Activated naive CD4-positive, alpha-beta T cell treated with anti-CD3 and anti-CD28 coated beads, Interleukin-2, amount 50 U/mL, for 72 hours (primary cell): ENCODE results near the gene ADAM15. TPM values are rescaled to one million over a fixed set of nuclear protein-coding genes. Genes with fewer than 3 reads are reported as not detected.

Experiments
- ATAC-seq, 2 donors: fragments of 150-1000 bp; cut with Tn5 transposase; 2 replicates each; pipeline ENCODE4 v1.10.0; 2021; ENCODE audit warnings: mild to moderate bottlenecking in 2 of 2, moderate library complexity in 2 of 2
- DNase-seq, 2 donors: peaks; one replicate each; pipeline ENCODE4 v3.0.0; 2021 to 2022; ENCODE audit warnings: low spot score in 2 of 2
- H3K27ac Mint-ChIP-seq, 2 donors: one replicate each; pipeline ENCODE4 v1.8.0; 2022; ENCODE audit warnings: mild to moderate bottlenecking in 2 of 2, mixed read lengths in 2 of 2
- H3K36me3 Mint-ChIP-seq, 2 donors: one replicate each; pipeline ENCODE4 v1.8.0; 2022; ENCODE audit warnings: mixed read lengths in 2 of 2
- H3K9me3 Mint-ChIP-seq, 2 donors: one replicate each; pipeline ENCODE4 v1.8.0; 2022; ENCODE audit warnings: mixed read lengths in 2 of 2
- total RNA-seq, 2 donors: library from RNA; stranded (reverse); gene quantifications; one replicate each; pipeline ENCODE4 v1.2.3, GENCODE V29; 2022

ADAM15 gene
- total RNA-seq, 2 donors from 2014 or later: 49.9 to 52.8 TPM

- ATAC-seq (no peak), DNase-seq (peak in 1 of 2 donors; percentile 67)
- peak overlapping the region; percentile 90 to 92 for H3K27ac Mint-ChIP-seq
- peaks cover 20 to 29% of the 10 kb centered on the region in 2 donors for H3K36me3 Mint-ChIP-seq
- no peaks in the 10 kb centered on the region for H3K9me3 Mint-ChIP-seq
Observed at GRCh38 chr1:155010211-155010918, 40.8 kb upstream of the ADAM15 start.

GRCh38 chr1:155011004-155011416 lies 40.1 kb upstream of the ADAM15 start:
- H3K36me3 Mint-ChIP-seq: peaks cover 20 to 29% of the 10 kb centered on the region in 2 donors
- ATAC-seq (no peak), DNase-seq (no peak)
- H3K9me3 Mint-ChIP-seq: no peaks in the 10 kb centered on the region
- peak overlapping the region; percentile 88 to 92 for H3K27ac Mint-ChIP-seq

- H3K9me3 Mint-ChIP-seq: no peaks in the 10 kb centered on the region
- DNase-seq (no peak), ATAC-seq (no peak)
- H3K27ac Mint-ChIP-seq: peak overlapping the region; percentile 88 to 92
- H3K36me3 Mint-ChIP-seq: peaks cover 20 to 29% of the 10 kb centered on the region in 2 donors
Observed at GRCh38 chr1:155011437-155012025, 39.6 kb upstream of the ADAM15 start.

GRCh38 chr1:155012026-155012546 lies 39.0 kb upstream of the ADAM15 start:
- H3K9me3 Mint-ChIP-seq: no peaks in the 10 kb centered on the region
- H3K36me3 Mint-ChIP-seq: peaks cover 20 to 29% of the 10 kb centered on the region in 2 donors
- peak in 1 of 2 donors; percentile 44 for ATAC-seq
- H3K27ac Mint-ChIP-seq: peak overlapping the region; percentile 76 to 86
- peak in 1 of 2 donors; percentile 47 for DNase-seq

GRCh38 chr1:155012776-155013602 lies 38.1 kb upstream of the ADAM15 start:
- DNase-seq (no peak), ATAC-seq (no peak)
- Mint-ChIP-seq H3K27ac (peak overlapping the region in 1 of 2 donors; percentile 76), H3K9me3 (no peaks in the 10 kb centered on the region), H3K36me3 (peaks cover 20 to 29% of the 10 kb centered on the region in 2 donors)

- ATAC-seq (no peak), DNase-seq (no peak)
- no peak overlapping the region for H3K27ac Mint-ChIP-seq
- H3K36me3 Mint-ChIP-seq: peaks cover 20 to 29% of the 10 kb centered on the region in 2 donors
- H3K9me3 Mint-ChIP-seq: no peaks in the 10 kb centered on the region
Observed at GRCh38 chr1:155013632-155014031, 37.5 kb upstream of the ADAM15 start.

GRCh38 chr1:155014709-155015508 lies 36.2 kb upstream of the ADAM15 start:
- ATAC-seq: no peak
- H3K27ac Mint-ChIP-seq: peak overlapping the region in 1 of 2 donors; percentile 74
- no peaks in the 10 kb centered on the region for H3K9me3 Mint-ChIP-seq
- H3K36me3 Mint-ChIP-seq: peaks cover 17 to 24% of the 10 kb centered on the region in 2 donors
- no peak for DNase-seq

GRCh38 chr1:155015527-155016230 lies 35.4 kb upstream of the ADAM15 start:
- ATAC-seq (peak in 1 of 2 donors; percentile 0), DNase-seq (no peak)
- Mint-ChIP-seq H3K9me3 (no peaks in the 10 kb centered on the region), H3K27ac (peak overlapping the region; percentile 72 to 74), H3K36me3 (peaks cover 15 to 19% of the 10 kb centered on the region in 2 donors)

- peak overlapping the region; percentile 74 to 93 for H3K27ac Mint-ChIP-seq
- peak in 1 of 2 donors; percentile 13 for ATAC-seq
- DNase-seq: peak in 1 of 2 donors; percentile 70
- H3K9me3 Mint-ChIP-seq: no peaks in the 10 kb centered on the region
- H3K36me3 Mint-ChIP-seq: peaks cover 10 to 15% of the 10 kb centered on the region in 2 donors
Observed at GRCh38 chr1:155016231-155016831, 34.8 kb upstream of the ADAM15 start.

- no peaks in the 10 kb centered on the region for H3K9me3 Mint-ChIP-seq
- peak overlapping the region; percentile 44 to 74 for H3K27ac Mint-ChIP-seq
- peak; percentile 93 for DNase-seq
- peak; percentile 87 to 93 for ATAC-seq
- peaks cover 10 to 15% of the 10 kb centered on the region in 2 donors for H3K36me3 Mint-ChIP-seq
Observed at GRCh38 chr1:155017041-155017945, 33.8 kb upstream of the ADAM15 start.

- Mint-ChIP-seq H3K27ac (peak overlapping the region; percentile 44 to 55), H3K36me3 (peaks cover 10 to 12% of the 10 kb centered on the region in 2 donors), H3K9me3 (no peaks in the 10 kb centered on the region)
- ATAC-seq: no peak
- DNase-seq: no peak
Observed at GRCh38 chr1:155017946-155018316, 33.2 kb upstream of the ADAM15 start.

GRCh38 chr1:155018617-155019348 lies 32.3 kb upstream of the ADAM15 start:
- Mint-ChIP-seq H3K27ac (peak overlapping the region; percentile 53 to 76), H3K9me3 (no peaks in the 10 kb centered on the region), H3K36me3 (peaks cover 7 to 10% of the 10 kb centered on the region in 2 donors)
- no peak for DNase-seq
- ATAC-seq: no peak

GRCh38 chr1:155019377-155020245 lies 31.5 kb upstream of the ADAM15 start:
- H3K9me3 Mint-ChIP-seq: no peaks in the 10 kb centered on the region
- H3K27ac Mint-ChIP-seq: peak overlapping the region; percentile 32 to 76
- H3K36me3 Mint-ChIP-seq: peaks cover 7 to 10% of the 10 kb centered on the region in 2 donors
- DNase-seq (no peak), ATAC-seq (no peak)
